ENCODE results near the gene LONP1. TPM values are rescaled to one million over a fixed set of nuclear protein-coding genes. Genes with fewer than 3 reads are reported as not detected.
A peak's percentile ranks its signal among the peaks of the same experiment; 100 is the strongest.
"Not testable (repeated sequence)": the region's sequence is repeated elsewhere in the genome, so short reads cannot be mapped to it uniquely, and the experiment has no call there.

The LONP1 gene
- total RNA-seq, 1 donor from 2014 or later: 192 TPM

DNA sequence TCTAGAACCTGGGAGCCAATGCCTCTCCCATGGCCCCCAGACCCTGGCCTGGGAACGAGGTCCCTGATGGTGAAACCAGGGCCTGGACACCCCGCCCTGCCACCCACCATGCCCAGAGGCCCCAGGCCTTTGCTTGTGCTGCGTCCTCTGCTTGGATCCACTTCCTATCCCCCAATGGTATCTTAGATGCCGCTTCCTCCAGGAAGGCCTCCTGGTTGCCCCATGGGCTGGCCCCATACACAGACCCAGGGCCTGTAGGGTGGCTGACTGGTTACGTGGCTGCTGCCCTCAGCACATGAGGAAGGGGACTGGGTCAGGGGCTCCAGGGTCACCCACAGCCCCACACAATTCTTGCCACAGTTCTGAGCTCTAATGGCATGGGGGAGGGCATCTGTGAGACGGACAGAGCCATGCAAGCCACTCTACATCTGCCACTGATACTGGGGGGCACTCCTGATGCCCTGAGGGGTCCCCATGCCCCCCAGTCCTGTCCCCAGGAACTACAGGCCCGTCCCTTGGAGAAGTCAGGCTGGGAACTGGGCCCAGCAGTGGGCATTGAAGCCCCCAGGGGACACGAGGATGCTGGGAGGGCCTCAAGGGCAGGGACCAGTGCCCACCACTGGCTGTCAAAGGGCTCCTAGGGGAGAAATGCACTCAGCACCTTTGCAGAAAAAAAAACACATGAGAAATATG, 24.8 kb downstream of the LONP1 start:
- intact Hi-C loops (cut with micrococcal nuclease): no loop called here
- no peak for DNase-seq (ENCODE audit: low spot score)
- peaks cover 7% of the 10 kb centered on the region for H3K4me1 Mint-ChIP-seq (ENCODE audit: low read depth)
- no peak overlapping the region for H3K27ac Mint-ChIP-seq
- H3K36me3 Mint-ChIP-seq (ENCODE audit: low read depth): peaks cover 72% of the 10 kb centered on the region
- no peaks in the 10 kb centered on the region for H3K27me3 Mint-ChIP-seq (ENCODE audit: low read depth)
- H3K4me3 Mint-ChIP-seq (ENCODE audit: low read depth): no peak overlapping the region
- no peaks in the 10 kb centered on the region for H3K9me3 Mint-ChIP-seq

DNA sequence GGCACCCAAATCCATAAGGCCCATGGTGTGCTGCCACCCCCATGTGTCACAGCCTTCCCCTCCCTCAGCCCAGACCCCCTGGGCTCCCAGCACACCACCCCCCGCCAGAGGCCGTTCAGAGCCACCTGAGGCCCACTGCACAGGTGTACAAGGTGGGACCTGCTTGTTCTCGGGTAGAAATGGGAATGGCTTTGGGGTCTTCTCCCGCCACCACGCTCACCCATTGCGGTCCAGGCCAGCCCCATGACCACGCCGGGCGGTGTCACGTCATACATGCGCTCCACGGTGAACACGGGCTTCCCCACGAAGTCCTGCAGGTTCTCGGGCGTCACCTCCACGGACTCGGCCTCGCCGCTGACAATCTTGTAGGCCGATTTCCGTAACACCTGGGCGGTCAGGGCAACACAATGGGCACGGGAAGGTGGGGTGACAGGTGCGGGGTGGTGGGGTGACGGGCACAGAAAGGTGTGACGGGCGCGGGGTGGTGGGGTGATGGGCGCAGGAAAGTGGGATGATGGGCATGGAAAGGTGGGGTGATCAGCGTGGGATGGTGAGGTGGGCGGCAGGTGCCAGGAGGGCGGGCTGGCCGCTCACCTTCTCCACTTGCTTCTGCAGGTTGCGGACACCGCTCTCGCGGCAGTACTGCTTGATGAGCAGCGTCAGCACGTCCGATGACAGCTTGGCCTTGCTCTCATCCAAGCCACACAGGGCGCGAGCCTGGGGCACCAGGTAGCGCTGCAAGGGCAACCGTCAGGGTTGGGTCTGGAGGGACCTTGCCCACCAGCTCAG, 25.6 kb downstream of the LONP1 start:
- Mint-ChIP-seq H3K4me3 (ENCODE audit: low read depth) (no peak overlapping the region), H3K27ac (no peak overlapping the region)

DNA sequence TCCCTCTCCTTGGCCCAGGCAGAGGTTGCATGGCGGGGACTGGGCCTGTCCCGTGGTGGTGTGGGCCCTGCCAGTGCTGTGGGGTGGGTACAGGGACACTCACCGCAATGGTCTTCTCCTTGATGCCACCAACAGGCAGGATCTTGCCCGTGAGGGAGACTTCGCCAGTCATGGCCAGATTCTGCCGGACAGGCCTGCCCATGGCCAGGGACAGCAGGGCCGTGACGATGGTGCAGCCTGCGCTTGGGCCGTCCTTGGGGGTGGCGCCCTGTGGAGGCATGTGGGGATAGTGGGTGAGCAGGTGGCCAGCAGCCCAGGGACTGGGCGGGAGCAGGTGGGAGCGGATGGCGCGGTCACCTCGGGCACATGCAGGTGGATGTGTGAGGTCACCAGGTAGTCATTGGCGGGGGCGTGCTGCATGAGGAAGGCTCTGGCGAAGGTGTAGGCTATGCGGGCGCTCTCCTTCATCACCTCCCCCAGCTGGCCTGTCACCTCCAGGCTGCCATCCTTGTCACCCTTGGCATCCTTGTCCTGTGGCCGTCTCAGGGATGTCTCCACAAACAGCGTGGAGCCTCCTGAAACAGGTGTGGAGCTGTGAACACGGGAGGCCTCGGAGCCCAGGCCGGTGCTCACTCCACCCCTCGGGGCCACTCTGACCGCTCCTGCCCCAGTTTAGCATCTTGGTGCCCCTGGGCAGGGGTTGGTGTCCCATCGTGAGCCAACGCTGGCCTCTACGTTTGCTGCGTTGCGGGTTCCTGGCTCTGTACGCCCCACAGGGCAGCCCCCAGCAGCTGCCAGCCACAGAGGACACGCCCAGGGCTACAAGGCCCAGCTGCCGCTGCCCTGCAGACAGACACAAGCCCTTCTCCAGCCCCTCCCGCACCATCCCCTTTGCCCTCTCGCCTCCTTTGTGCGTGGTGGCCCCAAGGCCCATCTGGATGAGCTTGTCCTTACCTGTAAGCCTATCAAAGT, 26.5 kb downstream of the LONP1 start:
- intact Hi-C loops (cut with micrococcal nuclease): no loop called here
- H3K36me3 Mint-ChIP-seq (ENCODE audit: low read depth): peaks cover 66% of the 10 kb centered on the region
- H3K27ac Mint-ChIP-seq: no peak overlapping the region
- DNase-seq (ENCODE audit: low spot score): no peak
- no peaks in the 10 kb centered on the region for H3K9me3 Mint-ChIP-seq
- H3K4me3 Mint-ChIP-seq (ENCODE audit: low read depth): no peak overlapping the region
- peaks cover 8% of the 10 kb centered on the region for H3K4me1 Mint-ChIP-seq (ENCODE audit: low read depth)
- no peaks in the 10 kb centered on the region for H3K27me3 Mint-ChIP-seq (ENCODE audit: low read depth)

More for the DNA sequence above, 25.6 kb downstream of the LONP1 start:
- H3K36me3 Mint-ChIP-seq (ENCODE audit: low read depth): peaks cover 72% of the 10 kb centered on the region
- peaks cover 8% of the 10 kb centered on the region for H3K4me1 Mint-ChIP-seq (ENCODE audit: low read depth)
- DNase-seq (ENCODE audit: low spot score): no peak
- intact Hi-C loops (cut with micrococcal nuclease): no loop called here
- no peaks in the 10 kb centered on the region for H3K9me3 Mint-ChIP-seq
- H3K27me3 Mint-ChIP-seq (ENCODE audit: low read depth): no peaks in the 10 kb centered on the region

DNA sequence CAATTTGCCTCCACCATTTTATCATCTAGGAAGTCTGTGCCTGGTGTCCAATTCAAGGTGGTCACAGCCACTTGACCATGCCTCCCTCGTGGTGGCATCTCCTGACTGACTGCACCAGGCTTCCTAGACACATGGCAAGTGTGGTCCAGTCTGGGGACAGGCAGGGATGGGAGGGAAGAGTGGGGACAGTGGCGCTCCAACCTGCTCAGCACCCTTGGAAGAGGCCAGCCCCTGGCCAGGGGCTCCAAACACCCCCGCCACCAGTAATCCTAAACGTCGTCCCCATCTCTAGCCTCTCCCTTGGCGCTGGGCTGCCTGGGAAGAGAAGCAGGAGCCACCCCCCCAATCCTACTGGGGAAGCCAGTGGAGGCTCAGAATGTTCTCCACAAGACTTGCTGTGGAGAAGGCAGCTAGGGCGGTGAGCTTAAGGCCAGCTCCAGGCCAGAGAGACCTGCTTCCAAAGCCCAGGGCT, 27.2 kb downstream of the LONP1 start:
- no peaks in the 10 kb centered on the region for H3K27me3 Mint-ChIP-seq (ENCODE audit: low read depth)

DNA sequence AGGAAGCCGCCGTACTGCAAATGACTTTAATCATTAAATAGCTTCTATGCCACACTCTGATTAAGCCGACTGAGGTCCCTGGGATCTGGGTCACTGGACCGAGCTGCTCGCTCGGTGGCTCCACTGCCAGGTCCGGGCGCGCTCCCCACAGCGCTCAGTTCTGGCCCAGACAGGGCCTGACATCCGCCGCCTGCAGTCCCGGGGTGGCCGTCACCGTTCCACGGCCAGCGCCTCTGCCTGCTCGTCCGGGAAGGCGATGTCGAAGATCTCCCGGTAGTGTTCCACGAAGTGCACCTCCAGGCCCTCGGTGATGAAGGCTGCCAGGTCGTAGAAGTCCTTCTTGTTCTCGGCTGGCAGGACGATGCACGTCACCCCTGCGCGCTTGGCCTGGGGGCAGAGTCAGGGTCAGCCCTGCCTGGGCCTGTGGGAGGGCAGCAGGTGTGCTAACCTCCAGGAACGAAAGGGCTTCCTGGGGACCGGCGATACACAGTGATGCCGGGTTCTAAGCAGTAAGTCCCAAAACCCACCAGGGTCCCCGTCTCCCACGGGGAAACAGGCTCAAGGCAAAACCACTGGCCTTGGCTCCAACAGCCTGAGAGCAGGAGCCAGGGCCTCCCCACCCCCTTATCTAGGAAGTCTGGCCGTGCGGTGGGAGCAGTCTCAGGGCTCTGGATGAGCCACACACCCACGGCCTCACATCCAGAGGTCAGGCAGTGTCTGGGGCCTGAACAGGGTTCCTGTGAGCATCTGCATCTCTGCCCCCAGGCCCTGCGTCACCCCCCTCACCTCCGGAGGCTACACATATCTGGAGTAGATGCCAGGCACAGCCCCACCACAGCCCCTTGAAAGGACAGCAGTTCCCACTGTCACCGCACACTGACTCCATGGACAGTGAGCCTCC, 27.9 kb downstream of the LONP1 start:
- Mint-ChIP-seq H3K9me3 (no peaks in the 10 kb centered on the region), H3K4me1 (ENCODE audit: low read depth) (peaks cover 11% of the 10 kb centered on the region), H3K36me3 (ENCODE audit: low read depth) (peaks cover 61% of the 10 kb centered on the region), H3K27ac (peak overlapping the region; percentile 52), H3K27me3 (ENCODE audit: low read depth) (no peaks in the 10 kb centered on the region), H3K4me3 (ENCODE audit: low read depth) (peak overlapping the region; percentile 94)
- DNase-seq (ENCODE audit: low spot score): no peak
- intact Hi-C loops (cut with micrococcal nuclease): loop anchor here (2.0 kb wide), 1 partner anchor 69 kb away; the partner anchor contains the start of genes SAFB and SAFB2

More for the DNA sequence above, 27.2 kb downstream of the LONP1 start:
- Mint-ChIP-seq H3K4me1 (ENCODE audit: low read depth) (peaks cover 11% of the 10 kb centered on the region), H3K9me3 (no peaks in the 10 kb centered on the region), H3K4me3 (ENCODE audit: low read depth) (peak overlapping the region; percentile 94), H3K27ac (peak overlapping the region; percentile 50), H3K36me3 (ENCODE audit: low read depth) (peaks cover 66% of the 10 kb centered on the region)
- DNase-seq (ENCODE audit: low spot score): no peak
- intact Hi-C loops (cut with micrococcal nuclease): no loop called here

DNA sequence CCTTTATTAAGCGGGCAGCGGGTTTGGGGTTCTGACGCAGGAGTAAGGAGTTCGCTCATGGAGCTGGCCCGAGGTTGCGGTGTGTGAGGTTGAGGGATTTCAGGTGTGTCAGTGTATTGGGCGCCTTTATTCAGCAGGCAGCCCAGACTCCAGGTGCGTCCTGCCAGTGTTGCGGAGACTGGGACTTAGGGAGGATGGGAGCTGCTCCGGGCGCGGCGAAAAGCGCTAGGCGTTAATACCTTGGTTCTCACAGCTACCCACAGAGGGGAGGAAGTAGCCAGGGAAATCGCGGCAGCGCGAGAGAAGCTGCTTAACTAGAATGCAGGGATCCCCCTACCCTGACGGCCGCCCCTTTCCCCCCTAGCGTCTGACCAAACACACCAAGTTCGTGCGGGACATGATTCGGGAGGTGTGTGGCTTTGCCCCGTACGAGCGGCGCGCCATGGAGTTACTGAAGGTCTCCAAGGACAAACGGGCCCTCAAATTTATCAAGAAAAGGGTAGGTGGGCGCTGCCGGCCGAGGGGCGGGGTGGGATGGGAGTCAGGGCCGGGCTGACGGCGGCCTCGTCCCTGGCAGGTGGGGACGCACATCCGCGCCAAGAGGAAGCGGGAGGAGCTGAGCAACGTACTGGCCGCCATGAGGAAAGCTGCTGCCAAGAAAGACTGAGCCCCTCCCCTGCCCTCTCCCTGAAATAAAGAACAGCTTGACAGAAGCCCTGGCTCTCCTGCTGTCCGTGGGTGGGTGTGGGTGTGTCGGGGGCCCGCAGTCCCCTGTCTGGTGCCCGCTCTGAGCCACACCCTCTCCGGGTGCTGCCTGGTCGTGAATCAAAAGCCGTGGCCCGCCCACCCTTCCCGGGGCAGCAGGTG, 28.8 kb downstream of the LONP1 start:
- Mint-ChIP-seq H3K9me3 (no peaks in the 10 kb centered on the region), H3K4me3 (ENCODE audit: low read depth) (peak overlapping the region; percentile 94), H3K36me3 (ENCODE audit: low read depth) (peaks cover 54% of the 10 kb centered on the region), H3K4me1 (ENCODE audit: low read depth) (peaks cover 15% of the 10 kb centered on the region), H3K27ac (peak overlapping the region; percentile 95), H3K27me3 (ENCODE audit: low read depth) (no peaks in the 10 kb centered on the region)
- DNase-seq (ENCODE audit: low spot score): peak; percentile 31
- intact Hi-C loops (cut with micrococcal nuclease): loop anchor here (1.0 to 2.0 kb wide), 3 partner anchors 11 to 68 kb away; partner anchors contain the start of genes CATSPERD, LONP1, MICOS13 and SAFB

DNA sequence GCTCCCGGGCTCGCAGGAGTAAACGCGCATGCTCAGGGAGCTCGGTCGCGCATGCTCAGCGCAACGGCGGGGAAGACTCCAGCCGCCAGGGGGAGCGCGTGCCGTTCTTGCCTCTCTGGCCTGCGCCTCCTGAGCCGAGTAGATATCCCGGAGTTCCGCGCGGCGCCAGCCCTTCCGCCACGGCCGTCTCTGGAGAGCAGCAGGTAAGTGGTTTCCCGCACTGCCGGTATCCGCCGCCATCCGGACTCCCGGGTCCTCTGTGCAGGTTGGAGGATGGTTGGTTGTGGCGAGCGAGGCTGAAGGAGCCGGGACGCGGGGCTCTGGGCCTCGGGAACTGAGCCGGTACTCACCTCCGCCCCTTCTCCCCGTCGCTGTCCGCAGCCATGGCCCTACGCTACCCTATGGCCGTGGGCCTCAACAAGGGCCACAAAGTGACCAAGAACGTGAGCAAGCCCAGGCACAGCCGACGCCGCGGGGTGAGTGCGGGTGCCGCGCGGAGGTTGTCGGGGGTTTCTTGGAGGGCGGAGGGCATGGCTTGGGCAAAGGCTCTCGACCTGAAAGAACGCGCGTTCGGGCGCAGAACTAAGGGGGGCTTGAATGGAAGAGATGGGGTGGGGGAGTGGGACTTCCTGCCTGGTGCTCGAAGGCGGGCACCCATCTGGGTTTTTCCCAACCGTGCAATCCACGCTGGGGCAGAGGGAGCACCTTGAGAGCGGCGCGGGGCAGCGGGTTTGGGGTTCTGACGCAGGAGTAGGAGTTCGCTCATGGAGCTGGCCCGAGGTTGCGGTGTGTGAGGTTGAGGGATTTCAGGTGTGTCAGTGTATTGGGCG, 29.6 kb downstream of the LONP1 start, which contains the start of gene RPL36:
RPL36 (plus strand) TSS at position 171 of the 830 bp plus-strand sequence; CDS start at position 384, 213 bp downstream.
- Mint-ChIP-seq H3K27ac (peak within 1 kb of the TSS; percentile 95), H3K4me1 (ENCODE audit: low read depth) (peaks cover 15% of the 10 kb centered on the region), H3K27me3 (ENCODE audit: low read depth) (no peaks in the 10 kb centered on the region), H3K36me3 (ENCODE audit: low read depth) (peaks cover 53% of the 10 kb centered on the region), H3K9me3 (no peaks in the 10 kb centered on the region), H3K4me3 (ENCODE audit: low read depth) (peak within 1 kb of the TSS; percentile 94)
- intact Hi-C loops (cut with micrococcal nuclease): loop anchor here (1.0 to 2.0 kb wide), 3 partner anchors 10 to 68 kb away; partner anchors contain the start of genes CATSPERD, LONP1, MICOS13 and SAFB
- peak; percentile 99 for DNase-seq (ENCODE audit: low spot score)

DNA sequence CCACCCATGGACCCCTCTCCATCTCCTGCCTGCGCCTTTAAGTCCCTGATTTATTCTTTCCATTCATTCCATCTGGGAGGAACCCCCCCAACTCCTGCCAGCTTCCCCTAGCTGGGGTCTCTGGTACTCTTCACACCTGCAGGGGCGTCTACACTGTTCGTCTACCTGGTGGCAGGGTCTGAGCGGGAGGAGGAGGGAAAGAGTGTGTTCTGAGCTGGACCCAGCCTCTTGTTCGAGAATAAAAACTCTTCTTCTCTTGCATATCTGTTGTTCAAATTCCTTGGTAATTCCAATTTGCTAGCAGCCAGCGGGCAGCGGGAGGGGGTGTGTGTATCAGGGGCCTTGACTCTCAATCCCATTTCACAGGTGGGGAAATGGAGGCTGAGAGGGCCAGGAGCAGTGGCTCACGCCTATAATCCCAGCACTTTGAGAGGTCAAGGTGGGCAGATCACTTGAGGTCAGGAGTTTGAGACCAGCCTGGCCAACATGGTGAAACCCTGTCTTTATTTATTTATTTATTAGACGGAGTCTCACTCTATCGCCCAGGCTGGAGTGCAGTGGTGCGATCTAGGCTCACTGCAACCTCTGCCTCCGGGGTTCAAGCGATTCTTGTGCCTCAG, 31.6 kb downstream of the LONP1 start:
- H3K9me3 Mint-ChIP-seq; H3K27me3 Mint-ChIP-seq (ENCODE audit: low read depth); H3K27ac Mint-ChIP-seq; DNase-seq (ENCODE audit: low spot score); intact Hi-C loops (cut with micrococcal nuclease): not testable (repeated sequence)
- peaks cover 15% of the 10 kb centered on the region for H3K4me1 Mint-ChIP-seq (ENCODE audit: low read depth)
- H3K4me3 Mint-ChIP-seq (ENCODE audit: low read depth): peak overlapping the region; percentile 60
- H3K36me3 Mint-ChIP-seq (ENCODE audit: low read depth): peaks cover 33% of the 10 kb centered on the region

DNA sequence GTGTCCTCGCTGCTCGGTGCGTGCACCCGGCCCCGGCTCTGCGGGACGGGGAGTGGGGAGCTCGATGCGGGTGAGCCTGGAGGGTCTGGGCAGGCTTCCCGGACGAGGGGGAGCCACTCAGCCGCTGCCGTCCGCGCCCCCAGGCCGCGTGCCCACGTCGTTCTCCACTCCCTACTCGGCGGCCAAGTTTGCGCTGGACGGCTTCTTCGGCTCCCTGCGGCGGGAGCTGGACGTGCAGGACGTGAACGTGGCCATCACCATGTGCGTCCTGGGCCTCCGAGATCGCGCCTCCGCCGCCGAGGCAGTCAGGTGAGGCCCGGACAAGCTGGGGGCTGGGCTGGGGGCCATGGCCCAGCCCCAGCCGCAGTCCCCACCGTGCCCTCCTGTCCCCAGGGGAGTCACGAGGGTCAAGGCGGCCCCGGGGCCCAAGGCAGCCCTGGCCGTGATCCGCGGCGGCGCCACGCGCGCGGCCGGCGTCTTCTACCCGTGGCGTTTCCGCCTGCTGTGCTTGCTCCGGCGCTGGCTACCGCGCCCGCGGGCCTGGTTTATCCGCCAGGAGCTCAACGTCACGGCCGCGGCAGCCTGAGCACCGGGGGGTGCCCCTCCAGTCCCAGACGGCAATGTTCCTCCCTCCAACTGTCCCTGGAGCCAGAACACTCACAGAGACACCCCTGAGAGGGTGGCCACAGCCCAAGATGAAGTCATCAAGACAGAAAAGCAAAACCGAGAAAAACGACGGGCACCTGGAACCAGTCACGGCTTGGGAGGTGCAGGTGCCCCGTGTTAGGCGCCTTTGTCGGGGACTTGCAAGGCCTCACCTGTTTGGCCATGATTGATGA, 32.4 kb downstream of the LONP1 start:
- peaks cover 15% of the 10 kb centered on the region for H3K4me1 Mint-ChIP-seq (ENCODE audit: low read depth)
- peaks cover 25% of the 10 kb centered on the region for H3K36me3 Mint-ChIP-seq (ENCODE audit: low read depth)
- no peaks in the 10 kb centered on the region for H3K27me3 Mint-ChIP-seq (ENCODE audit: low read depth)
- intact Hi-C loops (cut with micrococcal nuclease): no loop called here
- no peak overlapping the region for H3K27ac Mint-ChIP-seq
- no peaks in the 10 kb centered on the region for H3K9me3 Mint-ChIP-seq
- H3K4me3 Mint-ChIP-seq (ENCODE audit: low read depth): peak overlapping the region; percentile 78
- no peak for DNase-seq (ENCODE audit: low spot score)
